H1 (cell line): ENCODE data around the gene MBD5. TPM values are rescaled to one million over a fixed set of nuclear protein-coding genes. Genes with fewer than 3 reads are reported as not detected.

Experiments used
- CTCF ChIA-PET: fragments of 300-600 bp; sonication (Branson Sonifier 250); formaldehyde crosslinking; loops from one replicate; lab custom pipeline; 2021; ENCODE audit not compliant: partially characterized antibody; lab: Charles Lee
- POLR2A ChIA-PET: fragments of 300-600 bp; sonication (Branson Sonifier 250); formaldehyde crosslinking; loops from one replicate; lab custom pipeline; 2021; ENCODE audit warnings: inconsistent platforms; ENCODE audit not compliant: partially characterized antibody; lab: Charles Lee
- DNase-seq, 2 experiments: peaks; one replicate each; pipeline versions ENCODE4 v3.0.0 to v3.0.0-alpha.2; 2010 to 2022; ENCODE audit warnings: low spot score in 2 of 2, low read depth in 1 of 2, mixed read lengths in 1 of 2
- FAIRE-seq: peaks from 2 replicates; lab custom pipeline; 2011; peaks lifted over from hg19 to GRCh38; lab: Jason Lieb, UNC
- H2AFZ ChIP-seq: 2 replicates; pipeline ENCODE4 v1.8.1; 2012; ENCODE audit warnings: low read length, inconsistent platforms
- H2AK5ac ChIP-seq: 2 replicates; pipeline ENCODE4 v1.6.1; 2013; ENCODE audit warnings: low read depth, low read length
- H2BK120ac ChIP-seq: replicated peaks from 2 replicates; pipeline ENCODE3; 2013; ENCODE audit warnings: low read depth, low read length, inconsistent platforms
- H2BK12ac ChIP-seq: 2 replicates; pipeline ENCODE4 v1.6.1; 2013; ENCODE audit warnings: low read depth, low read length
- H2BK15ac ChIP-seq: 2 replicates; pipeline ENCODE4 v1.6.1; 2013; ENCODE audit warnings: low read length
- H2BK20ac ChIP-seq: 2 replicates; pipeline ENCODE4 v1.6.1; 2013; ENCODE audit warnings: low read length
- H2BK5ac ChIP-seq: 2 replicates; pipeline ENCODE4 v1.6.1; 2013; ENCODE audit warnings: low read depth, low read length
- H3K14ac ChIP-seq: 2 replicates; pipeline ENCODE4 v1.6.1; 2013; ENCODE audit warnings: inconsistent platforms; ENCODE audit not compliant: insufficient read length
- H3K18ac ChIP-seq: 2 replicates; pipeline ENCODE4 v1.6.1; 2013; ENCODE audit warnings: low read length; ENCODE audit errors: extremely low read depth
- H3K23ac ChIP-seq: 2 replicates; pipeline ENCODE4 v1.6.1; 2013; ENCODE audit warnings: inconsistent platforms; ENCODE audit not compliant: insufficient read length
- H3K23me2 ChIP-seq: 2 replicates; pipeline ENCODE4 v1.6.1; 2013; ENCODE audit warnings: low read depth, low read length
- H3K27ac ChIP-seq: 2 replicates; pipeline ENCODE4 v1.6.1; 2011; ENCODE audit warnings: low read depth, low read length, inconsistent platforms
- H3K27me3 ChIP-seq, 4 experiments: replicated peaks in 1 of 4; 1 replicate in 1 of 4; 2 replicates in 3 of 4; pipeline versions ENCODE4 v1.6.1 to v1.8.1; 2011 to 2013; ENCODE audit warnings: low read length in 3 of 4, mild to moderate bottlenecking in 3 of 4, inconsistent platforms in 2 of 4, mixed read lengths in 2 of 4, moderate library complexity in 1 of 4; ENCODE audit not compliant: control insufficient read depth in 3 of 4, insufficient read depth in 3 of 4; ENCODE audit errors: extremely low read depth in 1 of 4
- H3K36me3 ChIP-seq, 4 experiments: 2 replicates each; pipeline versions ENCODE4 v1.6.1 to v1.8.1; 2011 to 2013; ENCODE audit warnings: mild to moderate bottlenecking in 4 of 4, low read length in 3 of 4, moderate library complexity in 2 of 4, control low read depth in 1 of 4, inconsistent platforms in 1 of 4; ENCODE audit not compliant: insufficient read depth in 4 of 4, control insufficient read depth in 2 of 4
- H3K4ac ChIP-seq: replicated peaks from 2 replicates; pipeline ENCODE3; 2013; ENCODE audit warnings: low read length, low read depth, mixed read lengths, inconsistent platforms; ENCODE audit not compliant: insufficient read length
- H3K4me1 ChIP-seq, 4 experiments: replicated peaks in 1 of 4; 1 replicate in 1 of 4; 2 replicates in 3 of 4; pipeline versions ENCODE4 v1.6.1 to v1.8.1; 2011 to 2013; ENCODE audit warnings: low read length in 3 of 4, inconsistent platforms in 2 of 4, mixed read lengths in 1 of 4; ENCODE audit not compliant: insufficient read depth in 4 of 4, control insufficient read depth in 3 of 4
- H3K4me2 ChIP-seq, 2 experiments: 2 replicates each; pipeline versions ENCODE4 v1.6.1 to v1.8.1; 2011 to 2013; ENCODE audit warnings: low read depth in 2 of 2, low read length in 2 of 2, control low read depth in 1 of 2, inconsistent platforms in 1 of 2, mild to moderate bottlenecking in 1 of 2; ENCODE audit not compliant: insufficient read depth in 1 of 2
- H3K4me3 ChIP-seq, 4 experiments: fragments of 200-600, 300-600 bp in 1 of 4; sonication (generic), shearing (Covaris generic), sonication (Bioruptor Twin) in 1 of 4; 2 replicates each; pipeline versions ENCODE4 v1.5.1 to v1.8.1; 2011 to 2016; ENCODE audit warnings: low read length in 4 of 4, low read depth in 3 of 4, control low read depth in 2 of 4, inconsistent platforms in 2 of 4, mild to moderate bottlenecking in 2 of 4, mixed read lengths in 1 of 4, moderate library complexity in 1 of 4; ENCODE audit not compliant: insufficient read depth in 2 of 4; ENCODE audit errors: extremely low read depth in 1 of 4
- H3K56ac ChIP-seq: replicated peaks from 2 replicates; pipeline ENCODE3; 2013; ENCODE audit warnings: low read depth, mild to moderate bottlenecking, mixed read lengths, low read length, inconsistent platforms; ENCODE audit not compliant: insufficient read length
- H3K79me1 ChIP-seq: 2 replicates; pipeline ENCODE4 v1.6.1; 2013; ENCODE audit warnings: low read depth, low read length, control low read depth
- H3K79me2 ChIP-seq, 2 experiments: 2 replicates each; pipeline versions ENCODE4 v1.6.1 to v1.8.1; 2012 to 2013; ENCODE audit warnings: low read length in 2 of 2, mild to moderate bottlenecking in 2 of 2, inconsistent platforms in 1 of 2; ENCODE audit not compliant: insufficient read depth in 2 of 2, control insufficient read depth in 1 of 2
- H3K9ac ChIP-seq, 4 experiments: replicated peaks in 1 of 4; 1 replicate in 1 of 4; 2 replicates in 3 of 4; pipeline versions ENCODE4 v1.6.1 to v1.8.1; 2011 to 2013; ENCODE audit warnings: low read depth in 3 of 4, low read length in 3 of 4, control low read depth in 2 of 4, mild to moderate bottlenecking in 2 of 4, moderate library complexity in 2 of 4, inconsistent platforms in 1 of 4; ENCODE audit errors: extremely low read depth in 1 of 4
- H3K9me3 ChIP-seq, 2 experiments: 2 replicates each; pipeline versions ENCODE4 v1.6.1 to v1.8.1; 2012 to 2013; ENCODE audit warnings: mild to moderate bottlenecking in 2 of 2, moderate library complexity in 2 of 2, control low read depth in 1 of 2, inconsistent platforms in 1 of 2, low read depth in 1 of 2, low read length in 1 of 2, mixed read lengths in 1 of 2; ENCODE audit not compliant: insufficient read depth in 2 of 2
- H4K20me1 ChIP-seq, 2 experiments: replicated peaks in 1 of 2; 2 replicates each; pipeline versions ENCODE3 to v1.8.1; 2011 to 2013; ENCODE audit warnings: inconsistent platforms in 2 of 2, low read length in 2 of 2, mild to moderate bottlenecking in 1 of 2; ENCODE audit not compliant: insufficient read depth in 2 of 2, control insufficient read depth in 1 of 2
- H4K5ac ChIP-seq: 2 replicates; pipeline ENCODE4 v1.6.1; 2013; ENCODE audit warnings: low read length, low read depth, mixed read lengths, inconsistent platforms; ENCODE audit not compliant: insufficient read length
- H4K8ac ChIP-seq: 2 replicates; pipeline ENCODE4 v1.8.0; 2013; ENCODE audit warnings: mild to moderate bottlenecking, moderate library complexity, low read length, inconsistent platforms; ENCODE audit not compliant: insufficient read depth; ENCODE audit errors: extremely low read depth
- H4K91ac ChIP-seq: replicated peaks from 2 replicates; pipeline ENCODE3; 2013; ENCODE audit warnings: low read length, mixed read lengths, inconsistent platforms; ENCODE audit not compliant: insufficient read length
- CHD1 ChIP-seq: IDR thresholded peaks from 2 replicates; pipeline ENCODE4 v1.6.1; 2012; ENCODE audit warnings: low read depth, low read length, improper control_type of control experiment
- SIRT6 ChIP-seq: IDR thresholded peaks from one replicate; pipeline ENCODE4 v1.7.1; 2012; ENCODE audit warnings: low read length, inconsistent platforms
- SP4 ChIP-seq: IDR thresholded peaks from 2 replicates; pipeline ENCODE4 v1.6.1; 2012; ENCODE audit warnings: low read length, inconsistent platforms
- ZNF274 ChIP-seq: IDR thresholded peaks from 2 replicates; pipeline ENCODE4 v1.7.0; 2012; ENCODE audit warnings: low read length, borderline replicate concordance; ENCODE audit errors: extremely low read depth
- WGBS, 2 experiments: shearing (Covaris generic) in 1 of 2; methylation state at CpG; one replicate each; pipeline versions ENCODE4 v1.1.6 to v1.1.7; 2013 to 2015; ENCODE audit warnings: low lambda C conversion rate in 2 of 2, mixed read lengths in 2 of 2, inconsistent platforms in 1 of 2, low coverage in 1 of 2, missing lambda C conversion rate in 1 of 2; ENCODE audit not compliant: insufficient replicate concordance in 2 of 2, insufficient coverage in 1 of 2, insufficient read length in 1 of 2; ENCODE audit errors: extremely low coverage in 1 of 2, missing lambda C conversion rate in 1 of 2; 5-methylcytosine and 5-hydroxymethylcytosine counted together
- polyA plus RNA-seq, 7 experiments: library from polyadenylated mRNA; depleted of rRNA in 3 of 7; stranded (reverse) in 5 of 7; unstranded in 2 of 7; fragments of >200 nt in 5 of 7; fragments of 200-250 nt in 2 of 7; gene quantifications; 1 replicate in 5 of 7; 2 replicates in 1 of 7; 4 replicates in 1 of 7; pipeline versions ENCODE4 v1.2.1 to v1.2.3, GENCODE V29; 2011 to 2013; ENCODE audit warnings: missing spikeins in 2 of 7, mixed read lengths in 2 of 7
- total RNA-seq: library from RNA; stranded (reverse); fragmentation: NEBNext Ultra II Directional; extraction: Animal tissue kit (Norgen Biotek cat#: 25700); gene quantifications from 2 replicates; pipeline ENCODE4 v1.2.1, GENCODE V29; 2021
- TF ChIP-seq, protein P1 (sequence below): IDR thresholded peaks from 2 replicates; pipeline ENCODE4 v1.6.1; 2011; ENCODE audit warnings: low read depth, mild to moderate bottlenecking, low read length; ENCODE audit not compliant: insufficient read depth

Gene MBD5
- total and polyA plus RNA-seq, 2 of the 8 experiments (the other 6 are each of a cell fraction or from before 2014, with no cell fraction given): 9.7 to 29.4 TPM

GRCh38 chr2:147977679-147978078, 43.2 kb upstream of the MBD5 start:
- H2BK15ac ChIP-seq: no peak overlapping the region
- H4K8ac ChIP-seq: no peak overlapping the region
- H3K79me2 ChIP-seq: peaks cover 0 to 77% of the 10 kb centered on the region in 2 experiments; a peak in 3 of 4 replicates
- H2BK20ac ChIP-seq: no peak overlapping the region
- no peak overlapping the region for H3K56ac ChIP-seq
- no peaks in the 10 kb centered on the region for H3K23me2 ChIP-seq
- no peak overlapping the region for H2AK5ac ChIP-seq
- H4K20me1 ChIP-seq: peaks cover 0 to 7% of the 10 kb centered on the region in 2 experiments
- no peak overlapping the region for H3K14ac ChIP-seq
- ChIA-PET CTCF (interaction anchor here (0.9 to 2.0 kb wide), 3 partner anchors 12 to 835 kb away, joined by 3 to 4 read pairs (median 3); no protein-coding TSS in a partner anchor), POLR2A (no interaction called here)
- H3K4me2 ChIP-seq: no peak overlapping the region
- H3K27me3 ChIP-seq: no peaks in the 10 kb centered on the region
- no peak overlapping the region for H2BK120ac ChIP-seq
- no peak overlapping the region for H4K91ac ChIP-seq
- no peak overlapping the region for H3K9ac ChIP-seq
- H3K18ac ChIP-seq: no peak overlapping the region
- no peak overlapping the region for H2AFZ ChIP-seq
- FAIRE-seq: no peak
- peaks cover 8% of the 10 kb centered on the region for H3K79me1 ChIP-seq
- DNase-seq: no peak
- no peak overlapping the region for H2BK5ac ChIP-seq
- WGBS, 2 experiments: 93% methylated on average over 3 of the region's 3 CpGs; no CpG with 5 or more reads in 1 of the 2 experiments
- H3K4me1 ChIP-seq: peaks cover 0 to 5% (median 0%) of the 10 kb centered on the region in 4 experiments; a peak in 1 of 7 replicates
- H3K9me3 ChIP-seq: no peaks in the 10 kb centered on the region
- no peak overlapping the region for H3K4me3 ChIP-seq
- H3K4ac ChIP-seq: no peak overlapping the region
- no peak overlapping the region for H3K27ac ChIP-seq
- H3K36me3 ChIP-seq: peaks cover 0 to 6% (median 0%) of the 10 kb centered on the region in 4 experiments; a peak in 1 of 8 replicates
- no peak overlapping the region for H4K5ac ChIP-seq
- no peak overlapping the region for H2BK12ac ChIP-seq
- no peak overlapping the region for H3K23ac ChIP-seq
- TF ChIP-seq CHD1 (no peak), ZNF274 (no peak), SP4 (no peak), SIRT6 (no peak)
- TF ChIP-seq, protein P1, sequence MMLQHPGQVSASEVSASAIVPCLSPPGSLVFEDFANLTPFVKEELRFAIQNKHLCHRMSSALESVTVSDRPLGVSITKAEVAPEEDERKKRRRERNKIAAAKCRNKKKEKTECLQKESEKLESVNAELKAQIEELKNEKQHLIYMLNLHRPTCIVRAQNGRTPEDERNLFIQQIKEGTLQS: no peak
